GM12891 (cell line): ENCODE results near the gene MYH9.

ENCODE experiments used
- POLR2A ChIP-seq: IDR thresholded peaks from 2 replicates; pipeline ENCODE4 v1.6.1; 2011; ENCODE audit warnings: low read depth, low read length, control low read depth
- POLR2AphosphoS5 ChIP-seq: IDR thresholded peaks from 2 replicates; pipeline ENCODE4 v1.6.1; 2011; ENCODE audit warnings: low read depth, low read length, control low read depth
- TAF1 ChIP-seq: IDR thresholded peaks from 2 replicates; pipeline ENCODE4 v1.6.1; 2011; ENCODE audit warnings: low read depth, low read length, control low read depth

DNA sequence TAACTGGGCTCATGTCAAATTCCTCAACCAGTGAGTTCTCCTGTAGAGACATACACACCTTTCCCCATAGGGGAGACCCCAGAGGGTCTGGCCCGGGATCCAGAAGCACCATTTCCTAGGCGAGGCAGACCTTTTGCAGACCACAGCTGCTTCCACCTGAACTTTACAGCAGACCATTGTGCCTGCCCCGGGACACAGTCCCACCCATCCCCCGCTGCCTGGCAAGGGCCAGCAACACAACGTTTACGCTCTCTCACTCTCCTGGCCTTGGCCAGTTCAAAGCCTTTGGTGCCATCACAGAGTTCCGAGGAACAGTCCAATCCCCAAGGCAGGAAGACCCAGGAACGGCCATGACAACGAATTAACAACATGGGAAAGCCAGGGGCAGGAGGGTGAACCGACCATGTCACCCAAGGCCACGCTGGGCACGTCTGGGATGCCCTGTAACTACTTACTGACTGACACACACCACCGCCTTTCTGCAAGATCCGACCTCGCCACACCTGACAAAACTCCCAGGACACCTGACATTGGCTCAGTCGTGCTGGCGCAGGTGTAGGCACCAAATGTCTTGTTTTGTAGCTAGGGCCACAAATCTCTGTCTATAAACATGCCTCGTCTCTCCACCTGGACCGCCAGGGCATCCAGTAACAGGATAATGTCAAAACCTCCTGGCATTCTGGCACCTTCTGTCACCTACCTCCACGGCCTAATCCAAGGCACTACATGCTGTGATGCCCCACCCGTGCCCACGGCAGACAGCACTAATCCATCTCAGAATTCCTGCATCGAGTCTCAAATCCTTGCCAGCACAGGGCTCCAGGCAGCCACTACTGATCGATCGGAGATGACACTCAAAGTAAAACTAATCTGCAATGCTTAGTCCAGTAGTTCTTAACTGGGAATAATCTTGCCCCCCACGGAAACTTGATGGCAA is 51.3 kb downstream of the MYH9 start:
- TF ChIP-seq POLR2A (no peak), POLR2AphosphoS5 (no peak), TAF1 (no peak)
